H1 (cell line): ENCODE data around the gene TAS2R41. TPM values are rescaled to one million over a fixed set of nuclear protein-coding genes. Genes with fewer than 3 reads are reported as not detected.

Experiments used
- POLR2A ChIP-seq, 2 experiments: IDR thresholded peaks; 1 replicate in 1 of 2; 2 replicates in 1 of 2; pipeline ENCODE4 v1.6.1; 2011; ENCODE audit warnings: low read depth in 2 of 2, low read length in 2 of 2, mild to moderate bottlenecking in 2 of 2; ENCODE audit errors: control extremely low read depth in 1 of 2
- polyA plus RNA-seq, 7 experiments: library from polyadenylated mRNA; depleted of rRNA in 3 of 7; stranded (reverse) in 5 of 7; unstranded in 2 of 7; fragments of >200 nt in 5 of 7; fragments of 200-250 nt in 2 of 7; gene quantifications; 1 replicate in 5 of 7; 2 replicates in 1 of 7; 4 replicates in 1 of 7; pipeline versions ENCODE4 v1.2.1 to v1.2.3, GENCODE V29; 2011 to 2013; ENCODE audit warnings: missing spikeins in 2 of 7, mixed read lengths in 2 of 7
- total RNA-seq: library from RNA; stranded (reverse); fragmentation: NEBNext Ultra II Directional; extraction: Animal tissue kit (Norgen Biotek cat#: 25700); gene quantifications from 2 replicates; pipeline ENCODE4 v1.2.1, GENCODE V29; 2021
- TF ChIP-seq, protein P1 (sequence below): IDR thresholded peaks from 2 replicates; pipeline ENCODE4 v1.6.1; 2012; ENCODE audit warnings: inconsistent platforms

The TAS2R41 gene
- total and polyA plus RNA-seq, 2 of the 8 experiments (the other 6 are each of a cell fraction or from before 2014, with no cell fraction given) = 0.12 TPM; not detected in 1

- TF ChIP-seq, protein P1, sequence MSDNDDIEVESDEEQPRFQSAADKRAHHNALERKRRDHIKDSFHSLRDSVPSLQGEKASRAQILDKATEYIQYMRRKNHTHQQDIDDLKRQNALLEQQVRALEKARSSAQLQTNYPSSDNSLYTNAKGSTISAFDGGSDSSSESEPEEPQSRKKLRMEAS = no peak
- TF ChIP-seq POLR2A (IDR thresholded peaks at IDR 0.05; ENCODE audit: control extremely low read depth in 1 of 2, low read depth in 2 of 2, low read length in 2 of 2) = no peak
Observed at GRCh38 chr7:143437578-143437977, 40.1 kb upstream of the TAS2R41 start (continued).
